Mesenchymal stem cell (in vitro differentiated cells and primary cell): ENCODE measurements around the gene MEGF11.

Source experiments
- DNase-seq: peaks from one replicate; pipeline ENCODE4 v3.0.0-alpha.2; 2013
- H2AFZ ChIP-seq: one replicate; pipeline ENCODE4 v1.6.1; 2013; ENCODE audit warnings: low read depth, mild to moderate bottlenecking, control low read depth, inconsistent platforms, low read length, moderate library complexity
- H2AK5ac ChIP-seq: 2 replicates; pipeline ENCODE4 v1.6.1; 2013; ENCODE audit warnings: low read length, moderate library complexity, mild to moderate bottlenecking, inconsistent platforms; ENCODE audit not compliant: severe bottlenecking
- H2BK120ac ChIP-seq: one replicate; pipeline ENCODE4 v1.6.1; 2013; ENCODE audit warnings: low read depth, mild to moderate bottlenecking, inconsistent platforms, low read length, moderate library complexity
- H2BK12ac ChIP-seq, 2 experiments: one replicate each; pipeline ENCODE4 v1.6.1; 2013; ENCODE audit warnings: inconsistent platforms in 2 of 2, low read length in 2 of 2, mild to moderate bottlenecking in 2 of 2, moderate library complexity in 2 of 2, control low read depth in 1 of 2
- H2BK15ac ChIP-seq: one replicate; pipeline ENCODE4 v1.6.1; 2013; ENCODE audit warnings: mild to moderate bottlenecking, low read depth, inconsistent platforms; ENCODE audit not compliant: poor library complexity, severe bottlenecking
- H2BK5ac ChIP-seq: 2 replicates; pipeline ENCODE4 v1.6.1; 2013; ENCODE audit warnings: low read depth, mild to moderate bottlenecking, low read length, control low read depth, inconsistent platforms; ENCODE audit not compliant: poor library complexity, severe bottlenecking
- H3K14ac ChIP-seq, 2 experiments: one replicate each; pipeline ENCODE4 v1.6.1; 2013; ENCODE audit warnings: inconsistent platforms in 2 of 2, low read length in 2 of 2, control low read depth in 1 of 2, mild to moderate bottlenecking in 1 of 2, moderate library complexity in 1 of 2
- H3K18ac ChIP-seq, 2 experiments: one replicate each; pipeline ENCODE4 v1.6.1; 2013; ENCODE audit warnings: inconsistent platforms in 2 of 2, low read length in 2 of 2, control low read depth in 1 of 2, low read depth in 1 of 2, mild to moderate bottlenecking in 1 of 2
- H3K23ac ChIP-seq, 2 experiments: one replicate each; pipeline ENCODE4 v1.6.1; 2013; ENCODE audit warnings: inconsistent platforms in 2 of 2, low read length in 2 of 2, mild to moderate bottlenecking in 2 of 2, moderate library complexity in 2 of 2, control low read depth in 1 of 2
- H3K27ac ChIP-seq: 2 replicates; pipeline ENCODE4 v1.5.1; 2013; ENCODE audit warnings: mild to moderate bottlenecking, moderate library complexity, low read length, control low read depth, inconsistent platforms; ENCODE audit not compliant: poor library complexity, severe bottlenecking
- H3K27me3 ChIP-seq, 2 experiments: 2 replicates each; pipeline versions ENCODE4 v1.6.1 to v1.7.0; 2013; ENCODE audit warnings: low read length in 2 of 2, mild to moderate bottlenecking in 2 of 2, moderate library complexity in 2 of 2, control low read depth in 1 of 2, inconsistent platforms in 1 of 2; ENCODE audit not compliant: control insufficient read depth in 1 of 2, insufficient read depth in 1 of 2
- H3K36me3 ChIP-seq, 2 experiments: 2 replicates each; pipeline versions ENCODE4 v1.6.1 to v1.7.0; 2013; ENCODE audit warnings: low read length in 2 of 2, control low read depth in 1 of 2, inconsistent platforms in 1 of 2, low read depth in 1 of 2, mild to moderate bottlenecking in 1 of 2; ENCODE audit not compliant: insufficient read depth in 2 of 2, control insufficient read depth in 1 of 2
- H3K4ac ChIP-seq, 2 experiments: one replicate each; pipeline ENCODE4 v1.6.1; 2013; ENCODE audit warnings: inconsistent platforms in 2 of 2, low read length in 2 of 2, mild to moderate bottlenecking in 2 of 2, moderate library complexity in 2 of 2, control low read depth in 1 of 2, low read depth in 1 of 2
- H3K4me1 ChIP-seq: 2 replicates; pipeline ENCODE4 v1.6.1; 2013; ENCODE audit warnings: low read depth, low read length, control low read depth; ENCODE audit not compliant: control insufficient read depth, insufficient read depth
- H3K4me2 ChIP-seq: 2 replicates; pipeline ENCODE4 v1.6.1; 2013; ENCODE audit warnings: low read length, mild to moderate bottlenecking, inconsistent platforms; ENCODE audit not compliant: poor library complexity, severe bottlenecking
- H3K4me3 ChIP-seq, 2 experiments: 2 replicates each; pipeline versions ENCODE4 v1.5.1 to v1.7.0; 2013; ENCODE audit warnings: low read length in 2 of 2, mild to moderate bottlenecking in 2 of 2, control low read depth in 1 of 2, low read depth in 1 of 2; ENCODE audit not compliant: insufficient read depth in 1 of 2
- H3K79me1 ChIP-seq: replicated peaks from 2 replicates; pipeline ENCODE4 v1.6.1; 2013; ENCODE audit warnings: mild to moderate bottlenecking, control low read depth, low read length, inconsistent platforms; ENCODE audit not compliant: poor library complexity, severe bottlenecking
- H3K9ac ChIP-seq: 2 replicates; pipeline ENCODE4 v1.7.0; 2013; ENCODE audit warnings: mild to moderate bottlenecking, low read length, moderate library complexity
- H3K9me3 ChIP-seq: 2 replicates; pipeline ENCODE4 v1.7.0; 2013; ENCODE audit warnings: mild to moderate bottlenecking, low read length; ENCODE audit not compliant: control insufficient read depth
- H4K8ac ChIP-seq: one replicate; pipeline ENCODE4 v1.6.1; 2013; ENCODE audit warnings: inconsistent platforms, mild to moderate bottlenecking, low read length, moderate library complexity
- H4K91ac ChIP-seq: one replicate; pipeline ENCODE4 v1.6.1; 2013; ENCODE audit warnings: mild to moderate bottlenecking, low read length, inconsistent platforms
- WGBS: methylation state at CpG from one replicate; pipeline ENCODE4 v1.1.7; 2013; ENCODE audit warnings: mixed read lengths; 5-methylcytosine and 5-hydroxymethylcytosine counted together

The MEGF11 gene

GRCh38 chr15:66019368-66019767 is 234.2 kb downstream of the MEGF11 start:
- Histone ChIP-seq H3K27ac (no peak overlapping the region), H3K14ac (no peak overlapping the region), H4K8ac (no peak overlapping the region), H3K9me3 (no peaks in the 10 kb centered on the region), H2AK5ac (no peak overlapping the region), H3K23ac (no peak overlapping the region), H2BK5ac (no peak overlapping the region), H2BK12ac (no peak overlapping the region), H3K4me1 (no peaks in the 10 kb centered on the region), H2AFZ (no peak overlapping the region), H3K36me3 (no peaks in the 10 kb centered on the region), H3K18ac (no peak overlapping the region), H3K4me2 (no peak overlapping the region), H3K4ac (no peak overlapping the region), H2BK15ac (no peak overlapping the region), H3K79me1 (no peaks in the 10 kb centered on the region), H4K91ac (no peak overlapping the region), H3K27me3 (peaks cover 50 to 59% of the 10 kb centered on the region in 2 experiments), H2BK120ac (no peak overlapping the region), H3K9ac (no peak overlapping the region), H3K4me3 (no peak overlapping the region)
- WGBS = 43% methylated on average over 11 of the region's 11 CpGs
- no peak for DNase-seq

- no peak overlapping the region for H2AFZ ChIP-seq
- DNase-seq = no peak
- 88% methylated on average over 8 of the region's 8 CpGs for WGBS
- no peak overlapping the region for H2BK15ac ChIP-seq
- no peak overlapping the region for H3K14ac ChIP-seq
- H2AK5ac ChIP-seq = no peak overlapping the region
- H4K91ac ChIP-seq = no peak overlapping the region
- no peak overlapping the region for H3K4me3 ChIP-seq
- no peaks in the 10 kb centered on the region for H3K36me3 ChIP-seq
- no peak overlapping the region for H3K27ac ChIP-seq
- no peaks in the 10 kb centered on the region for H3K79me1 ChIP-seq
- no peak overlapping the region for H4K8ac ChIP-seq
- H3K9me3 ChIP-seq = no peaks in the 10 kb centered on the region
- no peak overlapping the region for H3K23ac ChIP-seq
- H3K9ac ChIP-seq = no peak overlapping the region
- no peaks in the 10 kb centered on the region for H3K4me1 ChIP-seq
- no peak overlapping the region for H3K4me2 ChIP-seq
- no peak overlapping the region for H3K4ac ChIP-seq
- peaks cover 42 to 60% of the 10 kb centered on the region in 2 experiments for H3K27me3 ChIP-seq
- no peak overlapping the region for H2BK12ac ChIP-seq
- no peak overlapping the region for H3K18ac ChIP-seq
- no peak overlapping the region for H2BK120ac ChIP-seq
- no peak overlapping the region for H2BK5ac ChIP-seq
Measured at GRCh38 chr15:66018488-66018797, 235.1 kb downstream of the MEGF11 start.

- H3K4ac ChIP-seq = no peak overlapping the region
- H3K18ac ChIP-seq = no peak overlapping the region
- H3K14ac ChIP-seq = no peak overlapping the region
- no peaks in the 10 kb centered on the region for H3K9me3 ChIP-seq
- H3K4me1 ChIP-seq = no peaks in the 10 kb centered on the region
- no peak overlapping the region for H3K23ac ChIP-seq
- H2BK15ac ChIP-seq = no peak overlapping the region
- no peaks in the 10 kb centered on the region for H3K36me3 ChIP-seq
- H3K9ac ChIP-seq = no peak overlapping the region
- H3K4me3 ChIP-seq = no peak overlapping the region
- H4K91ac ChIP-seq = no peak overlapping the region
- no peak overlapping the region for H2AK5ac ChIP-seq
- H3K4me2 ChIP-seq = no peak overlapping the region
- no peak overlapping the region for H4K8ac ChIP-seq
- no peaks in the 10 kb centered on the region for H3K79me1 ChIP-seq
- H2BK12ac ChIP-seq = no peak overlapping the region
- no peak for DNase-seq
- H2AFZ ChIP-seq = no peak overlapping the region
- H2BK5ac ChIP-seq = no peak overlapping the region
- H2BK120ac ChIP-seq = no peak overlapping the region
- H3K27ac ChIP-seq = no peak overlapping the region
- 85% methylated on average over 10 of the region's 10 CpGs for WGBS
- peaks cover 40 to 60% of the 10 kb centered on the region in 2 experiments for H3K27me3 ChIP-seq
Measured at GRCh38 chr15:66017792-66018487, 235.6 kb downstream of the MEGF11 start.

GRCh38 chr15:66017000-66017399 is 236.6 kb downstream of the MEGF11 start:
- H2AFZ ChIP-seq = no peak overlapping the region
- no peak overlapping the region for H3K27ac ChIP-seq
- no peak overlapping the region for H3K14ac ChIP-seq
- 81% methylated on average over 7 of the region's 7 CpGs for WGBS
- H2BK15ac ChIP-seq = no peak overlapping the region
- no peak overlapping the region for H3K9ac ChIP-seq
- no peak overlapping the region for H3K4me2 ChIP-seq
- no peak overlapping the region for H4K8ac ChIP-seq
- H3K79me1 ChIP-seq = no peaks in the 10 kb centered on the region
- no peaks in the 10 kb centered on the region for H3K4me1 ChIP-seq
- no peak overlapping the region for H2BK12ac ChIP-seq
- H2AK5ac ChIP-seq = no peak overlapping the region
- no peak overlapping the region for H3K18ac ChIP-seq
- H3K4me3 ChIP-seq = no peak overlapping the region
- no peak overlapping the region for H2BK120ac ChIP-seq
- no peak overlapping the region for H3K23ac ChIP-seq
- no peak overlapping the region for H2BK5ac ChIP-seq
- no peak overlapping the region for H4K91ac ChIP-seq
- peaks cover 40 to 59% of the 10 kb centered on the region in 2 experiments for H3K27me3 ChIP-seq
- H3K36me3 ChIP-seq = no peaks in the 10 kb centered on the region
- DNase-seq = no peak
- no peaks in the 10 kb centered on the region for H3K9me3 ChIP-seq
- H3K4ac ChIP-seq = no peak overlapping the region
